ENCODE results near the gene PDSS1.

PDSS1 gene

GRCh38 chr10:26770069-26770468 lies 72.6 kb downstream of the PDSS1 start:
- no peak for DNase-seq (ENCODE audit: low spot score)
- TF ChIP-seq CTCF (IDR thresholded peaks at IDR 0.05; ENCODE audit: extremely low read depth, missing control alignments), result no peak

- no peak for TF ChIP-seq CTCF (IDR thresholded peaks at IDR 0.05; ENCODE audit: extremely low read depth, missing control alignments)
- DNase-seq (ENCODE audit: low spot score), result no peak
These were observed 76.1 kb downstream of the PDSS1 start for GRCh38 chr10:26773633-26774032.

GRCh38 chr10:26776258-26776657 lies 78.8 kb downstream of the PDSS1 start:
- TF ChIP-seq CTCF (IDR thresholded peaks at IDR 0.05; ENCODE audit: extremely low read depth, missing control alignments), result no peak
- no peak for DNase-seq (ENCODE audit: low spot score)

- no peak for TF ChIP-seq CTCF (IDR thresholded peaks at IDR 0.05; ENCODE audit: extremely low read depth, missing control alignments)
- DNase-seq (ENCODE audit: low spot score), result no peak
These were observed 80.2 kb downstream of the PDSS1 start for GRCh38 chr10:26777686-26778085.

GRCh38 chr10:26779176-26779860 lies 81.8 kb downstream of the PDSS1 start:
- TF ChIP-seq CTCF (IDR thresholded peaks at IDR 0.05; ENCODE audit: extremely low read depth, missing control alignments), result no peak
- no peak for DNase-seq (ENCODE audit: low spot score)

GRCh38 chr10:26780106-26780792 lies 82.7 kb downstream of the PDSS1 start:
- TF ChIP-seq CTCF (IDR thresholded peaks at IDR 0.05; ENCODE audit: extremely low read depth, missing control alignments), result no peak
- DNase-seq (ENCODE audit: low spot score), result no peak

GRCh38 chr10:26780793-26781601 lies 83.5 kb downstream of the PDSS1 start:
- no peak for TF ChIP-seq CTCF (IDR thresholded peaks at IDR 0.05; ENCODE audit: extremely low read depth, missing control alignments)
- no peak for DNase-seq (ENCODE audit: low spot score)
